IPS-18c (cell line): ENCODE data around the gene PLLP.

ENCODE experiments used
- H3K4me3 ChIP-seq: 2 replicates; pipeline ENCODE4 v1.7.0; 2013; ENCODE audit warnings: low read depth, mild to moderate bottlenecking, low read length, moderate library complexity; ENCODE audit not compliant: insufficient read depth
- H3K9me3 ChIP-seq: one replicate; pipeline ENCODE4 v1.6.1; 2013; ENCODE audit warnings: mild to moderate bottlenecking, low read length, moderate library complexity; ENCODE audit not compliant: control insufficient read depth, insufficient read depth

PLLP gene

GRCh38 chr16:57284209-57284951 is at the start of gene PLLP:
Gene PLLP (minus strand): TSS chr16:57284672. CDS start chr16:57284540, 132 bp downstream.
- H3K4me3 ChIP-seq, result peak within 1 kb of the TSS; percentile 83
- H3K9me3 ChIP-seq, result no peaks in the 10 kb centered on the region

- no peak overlapping the region for H3K4me3 ChIP-seq
Measured at GRCh38 chr16:57333402-57333801, 48.9 kb upstream of the PLLP start.

GRCh38 chr16:57331355-57331754 is 46.9 kb upstream of the PLLP start:
- Histone ChIP-seq H3K9me3 (no peaks in the 10 kb centered on the region), H3K4me3 (no peak overlapping the region)

More at GRCh38 chr16:57333402-57333801, 48.9 kb upstream of the PLLP start:
- H3K9me3 ChIP-seq, result no peaks in the 10 kb centered on the region

GRCh38 chr16:57329718-57330327 is 45.4 kb upstream of the PLLP start:
- Histone ChIP-seq H3K9me3 (no peaks in the 10 kb centered on the region), H3K4me3 (no peak overlapping the region)

GRCh38 chr16:57325458-57325857 is 41.0 kb upstream of the PLLP start:
- Histone ChIP-seq H3K4me3 (no peak overlapping the region), H3K9me3 (no peaks in the 10 kb centered on the region)

GRCh38 chr16:57324749-57325148 is 40.3 kb upstream of the PLLP start:
- Histone ChIP-seq H3K4me3 (no peak overlapping the region), H3K9me3 (no peaks in the 10 kb centered on the region)

GRCh38 chr16:57319646-57320045 is 35.2 kb upstream of the PLLP start:
- Histone ChIP-seq H3K4me3 (no peak overlapping the region), H3K9me3 (no peaks in the 10 kb centered on the region)

GRCh38 chr16:57318240-57318970 is 33.9 kb upstream of the PLLP start:
- no peaks in the 10 kb centered on the region for H3K9me3 ChIP-seq
- H3K4me3 ChIP-seq, result no peak overlapping the region

- H3K9me3 ChIP-seq, result no peaks in the 10 kb centered on the region
- H3K4me3 ChIP-seq, result no peak overlapping the region
Measured at GRCh38 chr16:57316390-57317017, 32.0 kb upstream of the PLLP start.

- Histone ChIP-seq H3K9me3 (no peaks in the 10 kb centered on the region), H3K4me3 (no peak overlapping the region)
Measured at GRCh38 chr16:57315416-57315815, 30.9 kb upstream of the PLLP start.

- Histone ChIP-seq H3K4me3 (no peak overlapping the region), H3K9me3 (no peaks in the 10 kb centered on the region)
Measured at GRCh38 chr16:57314161-57314785, 29.8 kb upstream of the PLLP start.

- no peaks in the 10 kb centered on the region for H3K9me3 ChIP-seq
- no peak overlapping the region for H3K4me3 ChIP-seq
Measured at GRCh38 chr16:57313509-57313908, 29.0 kb upstream of the PLLP start.

GRCh38 chr16:57310801-57311200 is 26.3 kb upstream of the PLLP start:
- no peaks in the 10 kb centered on the region for H3K9me3 ChIP-seq
- no peak overlapping the region for H3K4me3 ChIP-seq

- Histone ChIP-seq H3K9me3 (no peaks in the 10 kb centered on the region), H3K4me3 (no peak overlapping the region)
Measured at GRCh38 chr16:57308041-57308440, 23.6 kb upstream of the PLLP start.

- Histone ChIP-seq H3K4me3 (no peak overlapping the region), H3K9me3 (no peaks in the 10 kb centered on the region)
Measured at GRCh38 chr16:57307365-57307764, 22.9 kb upstream of the PLLP start.

GRCh38 chr16:57306676-57307341 is 22.3 kb upstream of the PLLP start:
- Histone ChIP-seq H3K9me3 (no peaks in the 10 kb centered on the region), H3K4me3 (no peak overlapping the region)
